HCT116 (cell line): ENCODE measurements around the gene CUBN. TPM values are rescaled to one million over a fixed set of nuclear protein-coding genes. Genes with fewer than 3 reads are reported as not detected.

ENCODE experiments used
- ATAC-seq: fragments of 200-7000 bp; cut with Tn5 transposase; 2 replicates; pipeline ENCODE4 v1.9.1; 2020; ENCODE audit warnings: mild to moderate bottlenecking, moderate library complexity
- BruUV-seq: library from RNA; stranded (reverse); fragments of 400-500 nt; replicated peaks from 2 replicates; lab custom pipeline; 2021; lab: Mats Ljungman, UMichigan
- CTCF ChIA-PET: fragments of 300-600 bp; sonication (Branson Sonifier 250); formaldehyde crosslinking; loops from one replicate; lab custom pipeline; 2021; ENCODE audit warnings: antibody characterized with exemption; lab: Charles Lee
- POLR2A ChIA-PET: fragments of 300-600, 350-600 bp; sonication (Branson Sonifier 250); formaldehyde crosslinking; loops from one replicate; lab custom pipeline; 2021; ENCODE audit warnings: antibody characterized with exemption; lab: Charles Lee
- RAD21 ChIA-PET, 2 experiments: fragments of 300-600 bp; sonication (Branson Sonifier 250); formaldehyde crosslinking; loops; one replicate each; lab custom pipeline; 2023; ENCODE audit warnings: low total read pairs in 2 of 2; ENCODE audit not compliant: uncharacterized antibody in 2 of 2, unreplicated experiment in 2 of 2, low non-redundant PET in 1 of 2; lab: Charles Lee
- DNase-seq: peaks from one replicate; pipeline ENCODE4 v3.0.0-alpha.2; 2010; ENCODE audit warnings: low read depth, low spot score
- H2AFZ ChIP-seq: fragments of 200-600 bp; shearing (Covaris generic), sonication (generic); 2 replicates; pipeline ENCODE4 v1.6.1; 2017; ENCODE audit warnings: low read depth, mixed run types, mixed read lengths, antibody characterized with exemption, low read length; ENCODE audit not compliant: poor library complexity, severe bottlenecking
- H3K27ac ChIP-seq: 2 replicates; pipeline ENCODE4 v1.5.1; 2012; ENCODE audit warnings: low read depth, low read length
- H3K27me3 ChIP-seq: fragments of 200-600 bp; sonication (generic); 2 replicates; pipeline ENCODE4 v1.6.1; 2016; ENCODE audit warnings: mixed run types, low read length, mixed read lengths; ENCODE audit not compliant: insufficient read depth
- H3K36me3 ChIP-seq, 2 experiments: fragments of 200-500 bp in 1 of 2; fragments of 200-600 bp in 1 of 2; sonication (Bioruptor generic) in 1 of 2; sonication (generic) in 1 of 2; 2 replicates each; pipeline versions ENCODE4 v1.5.1 to v1.6.1; 2014 to 2016; ENCODE audit warnings: low read length in 2 of 2, inconsistent platforms in 1 of 2, mixed read lengths in 1 of 2, mixed run types in 1 of 2; ENCODE audit not compliant: insufficient read depth in 2 of 2, control insufficient read depth in 1 of 2
- H3K4me1 ChIP-seq, 2 experiments: fragments of 200-600 bp in 1 of 2; sonication (generic) in 1 of 2; 2 replicates each; pipeline versions ENCODE4 v1.5.1 to v1.6.1; 2012 to 2017; ENCODE audit warnings: low read length in 2 of 2, inconsistent platforms in 1 of 2, mild to moderate bottlenecking in 1 of 2, mixed read lengths in 1 of 2, mixed run types in 1 of 2, moderate library complexity in 1 of 2; ENCODE audit not compliant: insufficient read depth in 2 of 2, control insufficient read depth in 1 of 2
- H3K4me2 ChIP-seq: fragments of 200-600 bp; sonication (generic); 2 replicates; pipeline ENCODE4 v1.6.1; 2017; ENCODE audit warnings: mixed run types, low read length, mixed read lengths
- H3K4me3 ChIP-seq, 2 experiments: fragments of 200-600 bp in 1 of 2; sonication (generic) in 1 of 2; replicated peaks in 1 of 2; 2 replicates each; pipeline ENCODE4 v1.5.1; 2011 to 2016; ENCODE audit warnings: low read length in 2 of 2, control low read depth in 1 of 2, low read depth in 1 of 2, mild to moderate bottlenecking in 1 of 2, mixed read lengths in 1 of 2, mixed run types in 1 of 2
- H3K79me2 ChIP-seq: fragments of 200-600 bp; sonication (generic); 2 replicates; pipeline ENCODE4 v1.6.1; 2017; ENCODE audit warnings: mild to moderate bottlenecking, mixed run types, low read length, moderate library complexity, mixed read lengths; ENCODE audit not compliant: insufficient read depth
- H3K9ac ChIP-seq: fragments of 200-600 bp; sonication (generic); 2 replicates; pipeline ENCODE4 v1.6.1; 2016; ENCODE audit warnings: low read length, mixed read lengths
- H3K9me2 ChIP-seq: fragments of 200-600 bp; sonication (generic), shearing (Covaris generic); 2 replicates; pipeline ENCODE4 v1.6.1; 2017; ENCODE audit warnings: mixed run types, mild to moderate bottlenecking, moderate library complexity; ENCODE audit not compliant: insufficient read depth
- H3K9me3 ChIP-seq, 2 experiments: fragments of 200-500 bp in 1 of 2; fragments of 200-600 bp in 1 of 2; sonication (Bioruptor generic) in 1 of 2; sonication (generic) in 1 of 2; 2 replicates each; pipeline ENCODE4 v1.6.1; 2014 to 2017; ENCODE audit warnings: low read length in 2 of 2, mixed read lengths in 2 of 2, inconsistent platforms in 1 of 2, low read depth in 1 of 2, mild to moderate bottlenecking in 1 of 2, mixed run types in 1 of 2, moderate library complexity in 1 of 2; ENCODE audit not compliant: control insufficient read depth in 1 of 2, insufficient read depth in 1 of 2
- H4K20me1 ChIP-seq: fragments of 200-600 bp; sonication (generic), shearing (Covaris generic); 2 replicates; pipeline ENCODE4 v1.6.1; 2017; ENCODE audit warnings: mixed run types, mild to moderate bottlenecking, moderate library complexity; ENCODE audit not compliant: insufficient read depth
- ATF3 ChIP-seq: IDR thresholded peaks from 2 replicates; pipeline ENCODE4 v1.6.1; 2012
- CBX3 ChIP-seq: IDR thresholded peaks from 2 replicates; pipeline ENCODE4 v1.6.1; 2012; ENCODE audit warnings: low read depth
- CEBPB ChIP-seq: IDR thresholded peaks from 2 replicates; pipeline ENCODE4 v1.6.1; 2012; ENCODE audit warnings: low read depth
- CTCF ChIP-seq, 3 experiments: fragments of 200-600 bp in 1 of 3; sonication (generic) in 1 of 3; IDR thresholded peaks in 2 of 3; conservative IDR thresholded peaks in 1 of 3; 2 replicates each; pipeline ENCODE4 v1.5.1; 2012 to 2017; ENCODE audit warnings: low read depth in 2 of 3, low read length in 2 of 3, antibody characterized with exemption in 1 of 3, borderline replicate concordance in 1 of 3, control low read depth in 1 of 3, mild to moderate bottlenecking in 1 of 3, mixed read lengths in 1 of 3, mixed run types in 1 of 3, moderate library complexity in 1 of 3; ENCODE audit not compliant: insufficient read depth in 1 of 3
- EGR1 ChIP-seq: IDR thresholded peaks from 2 replicates; pipeline ENCODE4 v1.6.1; 2012; ENCODE audit warnings: low read depth
- EZH2phosphoT487 ChIP-seq: fragments of 200-600 bp; IDR thresholded peaks from 2 replicates; pipeline ENCODE4 v1.6.1; 2018; ENCODE audit warnings: antibody characterized with exemption, borderline replicate concordance
- FOSL1 ChIP-seq: IDR thresholded peaks from 2 replicates; pipeline ENCODE4 v1.6.1; 2012; ENCODE audit warnings: low read depth
- MAX ChIP-seq: IDR thresholded peaks from 2 replicates; pipeline ENCODE4 v1.6.1; 2012
- POLR2A ChIP-seq: IDR thresholded peaks from 2 replicates; pipeline ENCODE4 v1.7.0; 2011; ENCODE audit warnings: borderline replicate concordance; ENCODE audit not compliant: insufficient read depth, insufficient read length; ENCODE audit errors: extremely low read depth
- RAD21 ChIP-seq: IDR thresholded peaks from 2 replicates; pipeline ENCODE4 v1.6.1; 2012; ENCODE audit warnings: low read depth, mild to moderate bottlenecking
- SIN3A ChIP-seq: IDR thresholded peaks from 2 replicates; pipeline ENCODE4 v1.6.1; 2012; ENCODE audit warnings: low read depth
- SP1 ChIP-seq: IDR thresholded peaks from 2 replicates; pipeline ENCODE4 v1.6.1; 2012; ENCODE audit warnings: low read depth
- SRF ChIP-seq: IDR thresholded peaks from 2 replicates; pipeline ENCODE4 v1.6.1; 2012; ENCODE audit warnings: low read depth
- TCF7L2 ChIP-seq: IDR thresholded peaks from 2 replicates; pipeline ENCODE4 v1.7.0; 2011; ENCODE audit warnings: borderline replicate concordance, inconsistent platforms; ENCODE audit not compliant: insufficient read depth, insufficient read length; ENCODE audit errors: extremely low read depth
- YY1 ChIP-seq: IDR thresholded peaks from 2 replicates; pipeline ENCODE4 v1.6.1; 2011; ENCODE audit warnings: low read length, low read depth, moderate library complexity, mild to moderate bottlenecking; ENCODE audit not compliant: insufficient replicate concordance; ENCODE audit errors: extremely low read depth
- ZBTB33 ChIP-seq: IDR thresholded peaks from 2 replicates; pipeline ENCODE4 v1.6.1; 2011; ENCODE audit warnings: mild to moderate bottlenecking, low read length, moderate library complexity; ENCODE audit not compliant: insufficient replicate concordance; ENCODE audit errors: extremely low read depth
- ZFX ChIP-seq: fragments of 450-650 bp; IDR thresholded peaks from 2 replicates; pipeline ENCODE4 v1.6.1; 2017
- intact Hi-C: fragments of 100-400 bp; cut with micrococcal nuclease; formaldehyde crosslinking; loops from 2 replicates; pipeline ENCODE4 v1.10.0; 2022
- total RNA-seq: library from RNA; stranded (reverse); gene quantifications from one replicate; pipeline ENCODE4 v1.2.1, GENCODE V29; 2021; ENCODE audit not compliant: unreplicated experiment

CUBN gene
- total RNA-seq, 1 experiment from 2014 or later = 1.2 TPM

GRCh38 chr10:17134737-17135260 lies 5.2 kb upstream of the CUBN start:
- Histone ChIP-seq H3K9me3 (no peaks in the 10 kb centered on the region), H3K4me2 (no peak overlapping the region), H3K4me3 (no peak overlapping the region), H3K27ac (no peak overlapping the region), H3K9ac (no peak overlapping the region), H2AFZ (no peak overlapping the region), H3K4me1 (no peaks in the 10 kb centered on the region; a peak in 1 of 4 replicates), H3K9me2 (no peaks in the 10 kb centered on the region), H3K27me3 (no peaks in the 10 kb centered on the region), H3K79me2 (no peaks in the 10 kb centered on the region), H4K20me1 (no peaks in the 10 kb centered on the region), H3K36me3 (no peaks in the 10 kb centered on the region)
- ChIA-PET CTCF (no interaction called here), RAD21 (no interaction called here), POLR2A (no interaction called here)
- no peak for TF ChIP-seq SRF
- TF ChIP-seq ZBTB33 = no peak
- no peak for TF ChIP-seq EZH2phosphoT487
- no TSS peak for BruUV-seq
- ATAC-seq (no peak), DNase-seq (no peak)
- intact Hi-C loops = no loop called here

- ATAC-seq = no peak
- intact Hi-C loops = no loop called here
- H3K4me2 ChIP-seq = no peak overlapping the region
- BruUV-seq = no TSS peak
- no peaks in the 10 kb centered on the region for H3K36me3 ChIP-seq
- no peak overlapping the region for H3K27ac ChIP-seq
- POLR2A ChIA-PET = no interaction called here
- CTCF ChIA-PET = no interaction called here
- H3K9me2 ChIP-seq = no peaks in the 10 kb centered on the region
- H3K4me3 ChIP-seq = no peak overlapping the region
- no peaks in the 10 kb centered on the region for H3K9me3 ChIP-seq
- no peaks in the 10 kb centered on the region for H3K79me2 ChIP-seq
- no peak overlapping the region for H3K9ac ChIP-seq
- RAD21 ChIA-PET = no interaction called here
- no peak overlapping the region for H2AFZ ChIP-seq
- no peaks in the 10 kb centered on the region for H3K27me3 ChIP-seq
- no peak for TF ChIP-seq EGR1
- no peak for TF ChIP-seq RAD21
- no peak for TF ChIP-seq POLR2A
- TF ChIP-seq ATF3 = no peak
- TF ChIP-seq SRF = no peak
- TF ChIP-seq FOSL1 = no peak
- no peak for TF ChIP-seq TCF7L2
- no peak for TF ChIP-seq ZFX
- TF ChIP-seq CEBPB = no peak
- no peak for TF ChIP-seq CBX3
- TF ChIP-seq SIN3A = no peak
- TF ChIP-seq MAX = no peak
- TF ChIP-seq CTCF (IDR thresholded peaks at IDR 0.05 in 2 of 3, conservative IDR thresholded peaks at IDR 0.05 in 1 of 3; ENCODE audit: borderline replicate concordance in 1 of 3, insufficient read depth in 1 of 3, low read depth in 2 of 3, low read length in 2 of 3) = no peak
- TF ChIP-seq SP1 = no peak
- TF ChIP-seq YY1 = no peak
- no peaks in the 10 kb centered on the region; a peak in 1 of 4 replicates for H3K4me1 ChIP-seq
- H4K20me1 ChIP-seq = no peaks in the 10 kb centered on the region
- DNase-seq = no peak
Measured at GRCh38 chr10:17134282-17134681, 4.7 kb upstream of the CUBN start.
